ENCODE results near the gene USP5.

The USP5 gene

DNA sequence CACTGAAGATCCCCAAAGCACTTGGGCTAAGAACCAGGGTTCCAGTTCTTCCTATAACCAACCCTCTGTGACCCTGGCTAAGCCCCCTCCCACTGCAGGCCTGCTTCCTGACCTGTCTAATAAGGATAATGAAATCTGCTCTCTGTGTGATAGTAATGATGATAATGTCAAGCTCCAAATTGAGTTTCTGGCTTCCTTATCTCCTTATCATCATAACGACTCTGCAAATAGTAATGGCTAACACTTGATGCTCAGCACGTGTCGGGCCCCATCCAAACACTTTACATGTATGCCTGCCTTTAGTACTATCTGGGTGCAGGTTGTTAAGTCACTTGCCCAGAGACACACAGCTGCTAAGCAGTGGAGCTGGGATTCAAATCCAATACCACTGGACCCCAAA lies 35.4 kb upstream of the USP5 start:
- TF ChIP-seq TCF12 (IDR thresholded peaks at IDR 0.05; ENCODE audit: low read depth) (no peak), CREB1 (IDR thresholded peaks at IDR 0.05; ENCODE audit: low read depth) (no peak), CEBPB (IDR thresholded peaks at IDR 0.05) (no peak), YY1 (IDR thresholded peaks at IDR 0.05; ENCODE audit: low read depth) (no peak), FOXM1 (IDR thresholded peaks at IDR 0.05; ENCODE audit: borderline replicate concordance, low read depth) (no peak), TAF1 (IDR thresholded peaks at IDR 0.05; ENCODE audit: low read depth) (no peak), ZBTB7A (IDR thresholded peaks at IDR 0.05; ENCODE audit: low read depth) (no peak), TEAD4 (IDR thresholded peaks at IDR 0.05) (no peak), EP300 (IDR thresholded peaks at IDR 0.05; ENCODE audit: borderline replicate concordance) (no peak)
- TF ChIP-seq, protein P1, sequence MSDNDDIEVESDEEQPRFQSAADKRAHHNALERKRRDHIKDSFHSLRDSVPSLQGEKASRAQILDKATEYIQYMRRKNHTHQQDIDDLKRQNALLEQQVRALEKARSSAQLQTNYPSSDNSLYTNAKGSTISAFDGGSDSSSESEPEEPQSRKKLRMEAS (IDR thresholded peaks at IDR 0.05), result no peak
- TF ChIP-seq, protein P2, sequence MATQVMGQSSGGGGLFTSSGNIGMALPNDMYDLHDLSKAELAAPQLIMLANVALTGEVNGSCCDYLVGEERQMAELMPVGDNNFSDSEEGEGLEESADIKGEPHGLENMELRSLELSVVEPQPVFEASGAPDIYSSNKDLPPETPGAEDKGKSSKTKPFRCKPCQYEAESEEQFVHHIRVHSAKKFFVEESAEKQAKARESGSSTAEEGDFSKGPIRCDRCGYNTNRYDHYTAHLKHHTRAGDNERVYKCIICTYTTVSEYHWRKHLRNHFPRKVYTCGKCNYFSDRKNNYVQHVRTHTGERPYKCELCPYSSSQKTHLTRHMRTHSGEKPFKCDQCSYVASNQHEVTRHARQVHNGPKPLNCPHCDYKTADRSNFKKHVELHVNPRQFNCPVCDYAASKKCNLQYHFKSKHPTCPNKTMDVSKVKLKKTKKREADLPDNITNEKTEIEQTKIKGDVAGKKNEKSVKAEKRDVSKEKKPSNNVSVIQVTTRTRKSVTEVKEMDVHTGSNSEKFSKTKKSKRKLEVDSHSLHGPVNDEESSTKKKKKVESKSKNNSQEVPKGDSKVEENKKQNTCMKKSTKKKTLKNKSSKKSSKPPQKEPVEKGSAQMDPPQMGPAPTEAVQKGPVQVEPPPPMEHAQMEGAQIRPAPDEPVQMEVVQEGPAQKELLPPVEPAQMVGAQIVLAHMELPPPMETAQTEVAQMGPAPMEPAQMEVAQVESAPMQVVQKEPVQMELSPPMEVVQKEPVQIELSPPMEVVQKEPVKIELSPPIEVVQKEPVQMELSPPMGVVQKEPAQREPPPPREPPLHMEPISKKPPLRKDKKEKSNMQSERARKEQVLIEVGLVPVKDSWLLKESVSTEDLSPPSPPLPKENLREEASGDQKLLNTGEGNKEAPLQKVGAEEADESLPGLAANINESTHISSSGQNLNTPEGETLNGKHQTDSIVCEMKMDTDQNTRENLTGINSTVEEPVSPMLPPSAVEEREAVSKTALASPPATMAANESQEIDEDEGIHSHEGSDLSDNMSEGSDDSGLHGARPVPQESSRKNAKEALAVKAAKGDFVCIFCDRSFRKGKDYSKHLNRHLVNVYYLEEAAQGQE (IDR thresholded peaks at IDR 0.05; ENCODE audit: low read depth), result no peak

DNA sequence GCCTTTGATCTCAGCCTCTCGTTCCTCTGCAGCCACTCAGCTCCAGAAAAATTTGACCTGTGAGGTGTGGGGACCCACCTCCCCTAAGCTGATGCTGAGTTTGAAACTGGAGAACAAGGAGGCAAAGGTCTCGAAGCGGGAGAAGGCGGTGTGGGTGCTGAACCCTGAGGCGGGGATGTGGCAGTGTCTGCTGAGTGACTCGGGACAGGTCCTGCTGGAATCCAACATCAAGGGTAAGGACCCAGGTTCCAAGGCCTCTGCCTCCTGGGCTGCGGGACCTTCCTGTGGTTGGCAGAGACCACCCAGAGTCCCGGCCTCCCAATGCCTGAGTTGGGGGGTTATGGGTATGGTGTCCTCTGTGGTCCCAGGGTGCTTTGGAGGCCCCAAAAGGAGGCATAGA lies 34.9 kb upstream of the USP5 start:
- TF ChIP-seq YY1 (IDR thresholded peaks at IDR 0.05; ENCODE audit: low read depth), result no peak
- no peak for TF ChIP-seq EP300 (IDR thresholded peaks at IDR 0.05; ENCODE audit: borderline replicate concordance)

DNA sequence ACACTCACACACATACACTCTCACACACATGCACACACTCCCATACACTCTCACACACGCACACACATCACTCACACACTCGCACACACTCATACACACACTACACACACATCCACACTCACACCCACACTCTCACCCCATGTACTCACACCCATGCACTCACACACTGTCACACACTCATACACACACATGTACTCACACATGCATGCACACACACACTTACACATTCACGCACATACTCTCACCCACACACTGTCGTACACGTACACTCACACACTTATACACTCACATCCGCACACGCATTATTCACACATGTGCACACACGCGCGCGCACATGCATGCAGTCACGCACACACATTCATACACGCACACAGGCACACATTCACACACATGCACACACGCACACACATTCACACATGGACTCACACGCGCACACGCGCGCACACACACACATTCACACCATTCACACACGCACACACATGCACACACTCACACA lies 34.2 kb upstream of the USP5 start:
- TF ChIP-seq TEAD4 (IDR thresholded peaks at IDR 0.05) (no peak), TAF1 (IDR thresholded peaks at IDR 0.05; ENCODE audit: low read depth) (no peak), NFIC (IDR thresholded peaks at IDR 0.05) (no peak), ZBTB7A (IDR thresholded peaks at IDR 0.05; ENCODE audit: low read depth) (no peak), EP300 (IDR thresholded peaks at IDR 0.05; ENCODE audit: borderline replicate concordance) (no peak), TCF12 (IDR thresholded peaks at IDR 0.05; ENCODE audit: low read depth) (no peak), CEBPB (IDR thresholded peaks at IDR 0.05) (no peak), YY1 (IDR thresholded peaks at IDR 0.05; ENCODE audit: low read depth) (no peak), EGR1 (IDR thresholded peaks at IDR 0.05) (no peak), RAD21 (IDR thresholded peaks at IDR 0.05; ENCODE audit: low read depth) (no peak), CREB1 (IDR thresholded peaks at IDR 0.05; ENCODE audit: low read depth) (no peak), FOXM1 (IDR thresholded peaks at IDR 0.05; ENCODE audit: borderline replicate concordance, low read depth) (no peak)
- TF ChIP-seq, protein P3, sequence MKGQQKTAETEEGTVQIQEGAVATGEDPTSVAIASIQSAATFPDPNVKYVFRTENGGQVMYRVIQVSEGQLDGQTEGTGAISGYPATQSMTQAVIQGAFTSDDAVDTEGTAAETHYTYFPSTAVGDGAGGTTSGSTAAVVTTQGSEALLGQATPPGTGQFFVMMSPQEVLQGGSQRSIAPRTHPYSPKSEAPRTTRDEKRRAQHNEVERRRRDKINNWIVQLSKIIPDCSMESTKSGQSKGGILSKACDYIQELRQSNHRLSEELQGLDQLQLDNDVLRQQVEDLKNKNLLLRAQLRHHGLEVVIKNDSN (IDR thresholded peaks at IDR 0.05), result no peak
- TF ChIP-seq, protein P2 (IDR thresholded peaks at IDR 0.05; ENCODE audit: low read depth), result no peak
- TF ChIP-seq, protein P1 (IDR thresholded peaks at IDR 0.05), result no peak

DNA sequence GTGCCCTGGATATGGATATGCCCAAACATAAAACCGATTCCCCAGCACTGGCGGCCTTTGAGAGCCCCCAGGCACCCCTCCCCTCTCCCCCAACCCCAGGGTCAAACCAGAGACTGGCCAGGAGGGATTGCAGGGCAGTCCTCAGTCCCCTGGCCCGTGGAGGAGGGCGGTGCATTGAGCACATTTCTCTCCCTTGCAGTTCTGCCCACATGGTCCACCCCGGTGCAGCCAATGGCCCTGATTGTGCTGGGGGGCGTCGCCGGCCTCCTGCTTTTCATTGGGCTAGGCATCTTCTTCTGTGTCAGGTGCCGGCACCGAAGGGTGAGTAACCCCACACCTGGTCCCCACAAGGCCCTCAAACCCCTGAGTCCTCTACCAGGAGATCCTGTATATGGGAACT lies 33.7 kb upstream of the USP5 start:
- no peak for TF ChIP-seq NFIC (IDR thresholded peaks at IDR 0.05)
- TF ChIP-seq, protein P3 (IDR thresholded peaks at IDR 0.05), result peak; percentile 77

DNA sequence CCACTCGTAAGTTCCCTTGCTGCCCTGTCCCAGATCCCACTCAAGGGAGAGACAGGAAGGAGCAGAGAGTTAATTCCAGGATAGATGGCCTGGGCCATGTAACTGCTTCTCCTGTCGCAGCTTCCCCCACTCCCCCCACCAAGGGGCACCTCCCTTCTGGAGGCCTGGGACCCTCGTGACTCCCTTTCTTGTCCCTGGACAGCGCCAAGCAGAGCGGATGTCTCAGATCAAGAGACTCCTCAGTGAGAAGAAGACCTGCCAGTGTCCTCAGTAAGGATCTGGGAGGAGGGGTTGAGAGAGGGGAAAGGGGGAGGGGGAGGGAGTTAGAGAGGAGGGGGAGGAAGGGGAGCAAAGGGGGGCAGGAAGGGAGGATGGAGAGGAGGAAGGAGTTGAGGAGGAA lies 33.3 kb upstream of the USP5 start:
- TF ChIP-seq NFIC (IDR thresholded peaks at IDR 0.05), result no peak
- TF ChIP-seq, protein P3 (IDR thresholded peaks at IDR 0.05), result no peak
- TF ChIP-seq TEAD4 (IDR thresholded peaks at IDR 0.05), result no peak
- no peak for TF ChIP-seq EGR1 (IDR thresholded peaks at IDR 0.05)
- TF ChIP-seq, protein P2 (IDR thresholded peaks at IDR 0.05; ENCODE audit: low read depth), result no peak
- TF ChIP-seq FOXM1 (IDR thresholded peaks at IDR 0.05; ENCODE audit: borderline replicate concordance, low read depth), result no peak
- TF ChIP-seq ZBTB7A (IDR thresholded peaks at IDR 0.05; ENCODE audit: low read depth), result no peak
- no peak for TF ChIP-seq RAD21 (IDR thresholded peaks at IDR 0.05; ENCODE audit: low read depth)
- TF ChIP-seq, protein P1 (IDR thresholded peaks at IDR 0.05), result no peak
- TF ChIP-seq EP300 (IDR thresholded peaks at IDR 0.05; ENCODE audit: borderline replicate concordance), result no peak
- no peak for TF ChIP-seq CREB1 (IDR thresholded peaks at IDR 0.05; ENCODE audit: low read depth)
- no peak for TF ChIP-seq TAF1 (IDR thresholded peaks at IDR 0.05; ENCODE audit: low read depth)
- no peak for TF ChIP-seq CEBPB (IDR thresholded peaks at IDR 0.05)
- TF ChIP-seq TCF12 (IDR thresholded peaks at IDR 0.05; ENCODE audit: low read depth), result no peak

Measured in Ishikawa (cell line).